ENCODE measurements around the gene MSH3.
"Not testable (repeated sequence)": the region's sequence is repeated elsewhere in the genome, so short reads cannot be mapped to it uniquely, and the experiment has no call there.

The MSH3 gene

GRCh38 chr5:80780761-80781285, 126.4 kb downstream of the MSH3 start:
- H3K4me3 ChIP-seq (ENCODE audit: low read depth, low read length) = no peak overlapping the region
- no peak for DNase-seq (ENCODE audit: low read depth)

DNA sequence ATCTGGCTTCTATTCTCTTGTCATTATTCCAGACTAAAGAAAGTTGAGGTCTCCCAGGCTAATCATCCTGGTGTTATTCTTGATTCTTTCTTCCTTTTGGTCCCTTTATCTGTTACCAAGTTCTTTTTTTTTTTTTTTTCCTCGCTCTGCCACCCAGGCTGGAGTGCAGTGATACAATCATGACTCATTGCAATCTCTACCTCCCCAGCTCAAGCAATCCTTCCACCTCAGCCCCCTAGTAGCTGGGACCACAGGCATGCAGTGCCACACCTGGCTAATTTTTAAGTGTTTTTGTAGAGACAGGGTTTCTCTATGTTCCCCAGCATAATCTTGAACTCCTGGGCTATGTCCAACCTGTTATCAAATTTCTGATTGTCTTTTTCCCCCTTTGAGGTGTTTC, 126.9 kb downstream of the MSH3 start:
- no peak for DNase-seq (ENCODE audit: low read depth)

DNA sequence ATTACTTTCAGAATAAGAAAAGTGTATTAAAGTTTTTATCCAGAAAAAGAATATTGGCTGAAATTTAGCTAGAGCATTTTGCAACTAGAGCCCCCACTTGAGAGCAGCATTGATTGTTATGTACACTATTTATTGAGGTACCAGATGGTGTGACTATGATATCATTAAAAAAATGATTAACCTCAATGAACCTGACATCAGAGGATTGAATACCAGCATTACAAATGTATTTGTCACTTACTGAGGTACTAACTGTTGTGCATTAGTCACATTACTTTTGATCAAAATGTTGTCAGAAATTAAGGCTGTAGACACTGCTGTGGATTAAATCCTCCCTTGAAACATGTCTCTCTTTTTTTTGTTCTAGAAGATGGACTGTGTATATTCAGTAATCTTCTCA, 128.2 kb downstream of the MSH3 start:
- no peak overlapping the region for H3K4me3 ChIP-seq (ENCODE audit: low read depth, low read length)
- no peak for DNase-seq (ENCODE audit: low read depth)

More for the DNA sequence above, 126.9 kb downstream of the MSH3 start:
- no peak overlapping the region for H3K4me3 ChIP-seq (ENCODE audit: low read depth, low read length)

GRCh38 chr5:80783751-80784150, 129.3 kb downstream of the MSH3 start:
- not testable (repeated sequence) for H3K4me3 ChIP-seq (ENCODE audit: low read depth, low read length); DNase-seq (ENCODE audit: low read depth)

- DNase-seq (ENCODE audit: low read depth) = no peak
- H3K4me3 ChIP-seq (ENCODE audit: low read depth, low read length) = no peak overlapping the region
Observed at GRCh38 chr5:80784451-80784850, 130.0 kb downstream of the MSH3 start.

DNA sequence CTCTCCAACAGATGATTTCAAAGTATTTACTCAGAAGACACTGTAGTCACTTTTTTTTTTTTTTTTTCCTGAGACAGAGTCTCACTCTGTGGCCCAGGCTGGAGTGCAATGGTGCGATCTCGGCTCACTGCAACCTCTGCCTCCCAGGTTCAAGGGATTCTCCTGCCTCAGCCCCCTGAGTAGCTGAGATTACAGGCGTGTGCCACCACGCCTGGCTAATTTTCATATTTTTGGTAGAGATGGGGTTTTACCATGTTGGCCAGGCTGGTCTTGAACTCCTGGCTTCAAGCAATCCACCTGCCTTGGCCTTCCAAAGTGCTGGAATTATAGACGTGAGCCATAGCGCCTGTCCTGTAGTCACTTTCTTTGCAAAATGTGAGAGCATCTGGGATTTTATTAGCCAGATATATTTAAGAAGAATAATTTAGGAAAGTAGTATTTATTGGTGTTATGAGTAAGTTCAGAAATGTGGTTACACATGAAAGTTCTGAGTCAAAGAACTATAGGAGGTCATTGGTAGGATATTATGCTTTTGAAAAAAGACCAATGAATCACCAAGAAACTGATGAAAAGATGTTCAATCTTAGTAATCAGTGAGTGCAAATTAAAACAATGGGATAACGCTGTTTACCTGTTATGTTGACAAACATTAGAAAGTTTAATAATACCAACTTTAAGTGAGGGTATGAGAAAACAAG, 135.0 kb downstream of the MSH3 start:
- not testable (repeated sequence) for H3K4me3 ChIP-seq (ENCODE audit: low read depth, low read length); DNase-seq (ENCODE audit: low read depth)

DNA sequence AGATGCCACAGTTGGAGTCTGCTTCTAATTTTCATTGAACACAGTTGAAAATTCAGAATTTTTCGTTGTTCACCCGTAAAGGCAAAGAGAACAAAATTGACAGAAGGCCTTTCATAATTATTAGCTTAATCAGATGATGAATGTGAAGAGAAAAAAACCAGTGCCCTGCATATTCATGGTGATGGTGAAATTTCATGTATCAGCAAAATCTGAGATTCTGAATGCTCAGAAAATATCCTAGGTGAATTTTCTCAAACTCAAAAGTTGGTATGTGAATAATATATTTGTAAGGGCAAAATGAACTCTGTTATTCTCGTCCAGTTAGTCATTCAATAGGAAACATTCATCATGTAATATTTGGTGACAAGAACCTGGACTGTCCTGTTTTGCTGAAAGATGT, 136.2 kb downstream of the MSH3 start:
- no peak overlapping the region for H3K4me3 ChIP-seq (ENCODE audit: low read depth, low read length)
- no peak for DNase-seq (ENCODE audit: low read depth)

GRCh38 chr5:80793354-80793753, 138.9 kb downstream of the MSH3 start:
- DNase-seq (ENCODE audit: low read depth) = no peak
- no peak overlapping the region for H3K4me3 ChIP-seq (ENCODE audit: low read depth, low read length)

GRCh38 chr5:80796846-80797245, 142.4 kb downstream of the MSH3 start:
- DNase-seq (ENCODE audit: low read depth) = no peak
- H3K4me3 ChIP-seq (ENCODE audit: low read depth, low read length) = no peak overlapping the region

- no peak overlapping the region for H3K4me3 ChIP-seq (ENCODE audit: low read depth, low read length)
- DNase-seq (ENCODE audit: low read depth) = no peak
Observed at GRCh38 chr5:80797428-80798024, 143.1 kb downstream of the MSH3 start.

- H3K4me3 ChIP-seq (ENCODE audit: low read depth, low read length) = no peak overlapping the region
- DNase-seq (ENCODE audit: low read depth) = no peak
Observed at GRCh38 chr5:80798166-80798565, 143.7 kb downstream of the MSH3 start.

DNA sequence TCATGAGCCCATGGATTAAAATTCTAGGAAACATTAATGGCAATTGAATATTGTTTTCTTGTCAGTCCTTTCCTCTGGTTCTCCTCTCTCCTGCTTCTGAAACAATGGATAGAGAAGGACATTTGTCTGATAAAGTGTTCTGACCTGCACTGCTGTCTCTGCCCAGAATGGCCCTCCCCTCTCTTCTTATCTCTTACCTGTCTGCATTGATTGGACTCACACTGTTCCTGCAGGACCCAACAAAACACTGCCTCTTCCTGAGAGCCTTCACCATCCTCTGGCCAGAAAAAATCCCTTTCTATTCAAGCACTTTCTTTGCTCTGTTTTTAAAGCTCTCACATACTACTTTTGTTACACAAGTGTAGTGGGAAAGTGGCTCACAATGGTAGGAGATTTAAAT, 144.2 kb downstream of the MSH3 start:
- DNase-seq (ENCODE audit: low read depth) = no peak
- H3K4me3 ChIP-seq (ENCODE audit: low read depth, low read length) = no peak overlapping the region

GRCh38 chr5:80799041-80799440, 144.6 kb downstream of the MSH3 start:
- DNase-seq (ENCODE audit: low read depth) = no peak

GRCh38 chr5:80799573-80799972, 145.1 kb downstream of the MSH3 start:
- H3K4me3 ChIP-seq (ENCODE audit: low read depth, low read length) = no peak overlapping the region
- DNase-seq (ENCODE audit: low read depth) = no peak

More at GRCh38 chr5:80799041-80799440, 144.6 kb downstream of the MSH3 start:
- H3K4me3 ChIP-seq (ENCODE audit: low read depth, low read length) = no peak overlapping the region

DNA sequence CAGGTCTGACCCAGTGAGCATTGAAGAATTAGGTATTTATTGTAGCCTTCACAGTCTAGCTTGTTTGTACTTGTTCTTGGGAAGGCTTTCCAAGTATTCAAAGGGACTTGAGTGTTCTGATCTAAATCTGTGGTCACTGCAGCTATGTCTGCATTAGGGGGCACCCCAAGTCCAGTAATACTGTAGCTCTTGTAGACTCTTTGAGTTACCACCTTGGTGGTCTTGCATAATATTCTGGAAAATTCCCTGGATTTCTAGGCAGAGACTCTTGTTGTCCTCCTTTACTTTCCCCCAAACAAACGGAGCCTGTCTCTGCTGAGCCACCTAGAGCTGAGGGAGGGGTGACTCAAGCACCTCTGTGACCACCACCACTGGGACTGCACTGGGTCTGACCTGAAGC, 149.9 kb downstream of the MSH3 start:
- no peak for DNase-seq (ENCODE audit: low read depth)
- no peak overlapping the region for H3K4me3 ChIP-seq (ENCODE audit: low read depth, low read length)

DNA sequence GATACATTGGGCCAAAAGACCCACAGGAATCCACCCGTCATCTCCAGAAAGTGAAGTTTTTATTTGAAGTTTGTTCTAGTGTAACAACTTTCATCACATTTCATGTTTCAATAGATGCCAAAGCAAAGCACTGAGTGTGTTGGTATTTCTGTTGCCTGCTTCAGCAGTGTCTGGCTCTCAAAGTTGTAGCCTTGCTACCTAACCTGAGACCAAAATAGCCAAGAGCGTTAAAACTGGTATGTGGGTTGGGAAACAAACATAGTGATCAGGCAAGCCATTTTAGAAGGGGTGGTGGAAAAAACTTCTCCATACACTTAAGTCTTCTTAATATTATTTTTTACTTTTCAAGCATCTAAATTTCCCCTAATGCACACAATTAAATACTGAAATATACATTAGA, 150.6 kb downstream of the MSH3 start:
- no peak for DNase-seq (ENCODE audit: low read depth)
- no peak overlapping the region for H3K4me3 ChIP-seq (ENCODE audit: low read depth, low read length)

GRCh38 chr5:80806929-80807328, 152.5 kb downstream of the MSH3 start:
- DNase-seq (ENCODE audit: low read depth) = no peak
- H3K4me3 ChIP-seq (ENCODE audit: low read depth, low read length) = no peak overlapping the region

- DNase-seq (ENCODE audit: low read depth) = no peak
- no peak overlapping the region for H3K4me3 ChIP-seq (ENCODE audit: low read depth, low read length)
Observed at GRCh38 chr5:80809451-80809850, 155.0 kb downstream of the MSH3 start.

GRCh38 chr5:80810425-80810824, 156.0 kb downstream of the MSH3 start:
- no peak for DNase-seq (ENCODE audit: low read depth)
- H3K4me3 ChIP-seq (ENCODE audit: low read depth, low read length) = no peak overlapping the region

- no peak for DNase-seq (ENCODE audit: low read depth)
- no peak overlapping the region for H3K4me3 ChIP-seq (ENCODE audit: low read depth, low read length)
Observed at GRCh38 chr5:80816590-80816989, 162.1 kb downstream of the MSH3 start.

- no peak overlapping the region for H3K4me3 ChIP-seq (ENCODE audit: low read depth, low read length)
- no peak for DNase-seq (ENCODE audit: low read depth)
Observed at GRCh38 chr5:80820685-80821084, 166.2 kb downstream of the MSH3 start.

Data from skeletal muscle cell (primary cell).